HG03558 (cell line): Measurements from ENCODE around the gene TEX13A.
"Not testable (repeated sequence)": the region's sequence is repeated elsewhere in the genome, so short reads cannot be mapped to it uniquely, and the experiment has no call there.

Source experiments
- ATAC-seq: cut with Tn5 transposase; IDR thresholded peaks from one replicate; pipeline ENCODE4 v1.9.1; 2021; ENCODE audit warnings: moderate number of reproducible peaks; ENCODE audit not compliant: unreplicated experiment; ENCODE audit errors: extremely low read depth

The TEX13A gene, protein sequence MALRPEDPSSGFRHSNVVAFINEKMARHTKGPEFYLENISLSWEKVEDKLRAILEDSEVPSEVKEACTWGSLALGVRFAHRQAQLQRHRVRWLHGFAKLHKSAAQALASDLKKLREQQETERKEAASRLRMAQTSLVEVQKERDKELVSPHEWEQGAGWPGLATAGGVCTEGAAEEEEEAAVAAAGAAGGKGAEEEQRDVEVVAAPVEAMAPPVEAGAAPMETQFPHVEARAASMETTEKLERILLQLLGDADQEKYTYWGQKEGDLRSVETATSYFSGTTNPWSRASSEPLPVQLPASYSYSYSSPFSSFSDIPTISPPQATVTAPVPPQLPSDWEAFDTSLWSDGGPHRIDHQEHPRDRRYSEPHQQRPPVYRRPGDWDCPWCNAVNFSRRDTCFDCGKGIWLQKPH

DNA sequence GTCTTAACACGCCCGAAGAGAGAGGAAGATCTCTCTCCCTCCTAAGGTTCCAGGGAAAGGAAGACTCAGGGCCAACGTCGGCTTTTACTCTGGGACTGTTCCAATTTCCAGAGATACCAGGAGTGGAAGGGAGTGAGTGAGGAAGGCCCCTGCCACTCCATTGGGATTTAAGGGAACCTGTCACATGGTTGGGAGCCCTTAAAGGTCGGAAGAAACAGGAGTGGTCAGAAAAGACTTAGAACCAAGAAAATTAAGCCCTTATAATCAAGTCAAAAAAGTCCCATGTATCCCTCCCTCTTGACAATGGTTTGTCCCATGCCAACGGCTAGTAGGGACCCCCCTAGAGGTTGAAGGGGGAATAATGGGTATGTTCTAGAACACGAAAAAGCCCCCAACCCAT lies at the start of gene TEX13A:
Gene TEX13A (minus strand): TSS at position 59 of the 400 bp plus-strand sequence. CDS start 297 bp downstream, outside the sequence.
- no peak for ATAC-seq

DNA sequence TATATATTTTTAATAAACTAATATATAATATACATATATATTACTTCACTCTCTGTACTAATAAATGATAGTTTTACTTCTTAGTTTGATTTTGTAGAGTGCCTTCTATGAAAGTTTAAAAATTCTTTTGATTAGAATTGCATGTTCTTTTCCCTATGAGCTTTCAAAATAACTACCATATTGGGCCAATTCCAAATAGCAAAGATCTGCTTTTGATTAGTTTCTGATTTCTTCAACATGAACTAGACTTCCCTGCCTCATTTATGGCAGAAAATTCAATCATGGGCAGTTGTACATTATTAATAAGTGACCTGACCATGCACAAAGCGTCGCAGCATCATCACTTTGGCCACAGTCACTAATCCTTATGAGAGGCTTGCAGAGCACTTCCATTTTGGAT lies 48.9 kb upstream of the TEX13A start:
- no peak for ATAC-seq

DNA sequence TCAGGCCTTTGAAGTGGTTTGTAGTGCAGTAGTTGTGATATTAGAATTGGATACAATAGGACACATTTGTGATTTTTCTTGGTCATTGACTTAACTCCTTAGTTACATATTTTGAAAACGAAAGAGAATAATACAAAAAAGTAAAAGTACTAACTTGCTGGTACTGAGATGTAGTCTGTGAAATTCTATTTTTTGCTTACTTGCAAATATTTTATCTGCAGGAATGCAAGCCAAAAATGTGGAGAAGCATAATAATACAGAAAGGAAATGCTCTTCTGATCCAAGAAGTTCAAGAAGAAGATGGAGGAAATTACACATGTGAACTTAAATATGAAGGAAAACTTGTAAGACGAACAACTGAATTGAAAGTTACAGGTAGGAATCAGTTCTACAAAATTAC lies 46.7 kb upstream of the TEX13A start:
- ATAC-seq, result no peak

DNA sequence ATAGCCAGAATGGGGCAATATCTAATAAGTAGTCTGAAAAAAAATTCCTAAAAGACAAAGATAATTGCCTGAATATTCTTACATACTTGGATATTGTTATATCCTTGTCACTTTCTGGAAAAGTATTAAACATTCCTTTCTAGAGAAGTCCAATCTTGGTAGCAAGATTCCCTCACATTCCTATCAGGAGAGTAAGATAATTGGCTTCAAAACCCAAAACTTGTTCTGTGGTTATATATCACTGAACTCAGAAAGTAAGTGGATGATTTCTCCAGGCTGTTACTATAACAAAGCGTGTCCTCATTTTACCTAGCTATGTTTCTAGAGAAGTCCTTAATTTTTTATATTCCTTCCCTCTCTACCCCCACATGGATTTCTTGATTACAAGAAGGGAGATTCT lies 46.0 kb upstream of the TEX13A start:
- no peak for ATAC-seq

DNA sequence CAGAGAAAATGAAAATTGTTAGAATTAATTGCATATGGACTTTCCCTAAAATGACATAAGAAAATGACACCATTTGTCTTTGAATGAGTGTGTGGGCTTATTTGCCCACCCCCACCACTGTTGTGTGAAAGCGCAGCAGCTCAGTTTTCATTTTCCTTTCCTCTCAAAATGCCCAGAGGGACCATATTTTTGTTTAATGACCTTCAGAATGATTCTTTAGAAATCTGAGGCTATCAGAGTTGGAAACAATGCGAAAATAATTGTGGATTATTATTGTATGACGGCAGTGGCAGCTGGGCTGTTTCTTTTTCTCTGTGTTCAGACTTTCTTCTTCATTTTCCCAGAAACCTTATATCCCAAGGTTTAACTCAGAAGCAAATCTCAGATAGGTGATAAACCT lies 44.6 kb upstream of the TEX13A start:
- ATAC-seq, result no peak

DNA sequence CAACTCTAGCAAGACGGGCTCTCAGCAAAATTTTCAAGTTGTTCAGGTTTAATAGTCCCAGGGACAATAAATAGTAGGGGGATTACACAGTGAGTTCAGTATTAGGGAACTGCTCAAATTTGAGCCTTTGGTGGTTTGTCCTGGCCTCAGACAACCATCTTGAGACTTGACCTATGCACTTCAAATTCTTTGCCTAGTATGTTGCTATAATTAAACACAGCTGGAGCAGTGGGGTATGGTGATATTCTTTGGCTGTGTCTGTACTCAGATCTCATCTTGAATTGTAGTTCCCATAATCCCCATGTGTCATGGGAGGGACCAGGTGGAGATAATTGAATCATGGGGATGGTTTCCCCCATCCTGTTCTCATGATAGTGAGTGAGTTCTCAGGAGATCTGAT lies 43.3 kb upstream of the TEX13A start:
- no peak for ATAC-seq

DNA sequence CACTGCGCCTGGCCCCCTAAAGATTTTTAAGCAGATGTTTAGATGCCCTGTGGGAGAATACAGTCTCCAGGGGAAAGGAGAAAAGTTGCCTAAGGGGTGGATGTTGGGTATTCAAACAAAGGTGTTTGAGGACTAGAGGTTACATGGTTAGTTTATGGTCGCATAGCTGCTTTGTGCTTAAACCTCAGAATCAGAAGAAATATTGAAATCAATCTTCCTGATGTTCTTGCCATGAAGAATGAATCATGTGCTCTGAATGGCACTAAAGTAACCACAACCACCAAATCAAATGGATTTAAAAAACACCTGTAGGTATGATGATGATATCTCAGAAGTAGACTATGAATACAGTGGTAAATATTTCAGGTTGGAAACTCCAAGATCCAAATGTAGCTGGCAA lies 42.7 kb upstream of the TEX13A start:
- ATAC-seq, result no peak

DNA sequence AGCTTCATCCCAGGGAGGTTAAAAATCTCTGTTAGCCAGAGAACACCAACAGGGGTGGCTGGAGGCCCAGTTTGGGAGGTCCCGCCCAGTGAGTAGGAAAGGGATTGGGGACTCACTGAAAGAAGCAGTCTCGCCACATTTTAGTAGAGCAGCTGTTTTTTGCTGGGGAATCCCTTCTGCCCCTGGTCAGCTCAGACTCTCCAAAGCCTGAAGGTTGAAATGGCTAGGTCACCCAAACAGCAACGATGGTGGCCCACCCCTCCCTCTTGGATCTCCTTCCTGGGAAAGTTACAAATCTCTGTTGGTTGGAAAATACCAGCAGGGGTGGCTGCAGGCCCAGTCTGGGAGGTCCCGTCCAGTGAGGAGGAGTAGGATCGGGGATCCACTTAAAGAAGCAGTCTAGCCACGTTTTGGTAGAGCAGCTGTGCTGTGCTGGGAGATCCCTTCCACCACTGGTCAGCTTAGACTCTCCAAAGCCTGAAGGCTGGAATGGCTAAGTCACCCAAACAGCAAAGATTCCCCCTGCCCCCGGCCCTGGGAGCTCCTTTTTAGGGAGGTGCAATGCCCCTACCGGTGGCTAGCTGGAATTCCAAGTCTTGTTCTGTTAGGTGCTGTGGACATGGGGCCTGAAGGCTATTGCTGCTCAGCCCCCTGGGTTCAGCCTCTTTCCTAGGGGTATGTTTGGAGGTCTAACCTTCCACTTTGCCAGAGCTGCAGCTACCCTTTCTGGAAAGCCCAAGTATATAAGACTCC lies 40.0 kb upstream of the TEX13A start:
- no peak for ATAC-seq

DNA sequence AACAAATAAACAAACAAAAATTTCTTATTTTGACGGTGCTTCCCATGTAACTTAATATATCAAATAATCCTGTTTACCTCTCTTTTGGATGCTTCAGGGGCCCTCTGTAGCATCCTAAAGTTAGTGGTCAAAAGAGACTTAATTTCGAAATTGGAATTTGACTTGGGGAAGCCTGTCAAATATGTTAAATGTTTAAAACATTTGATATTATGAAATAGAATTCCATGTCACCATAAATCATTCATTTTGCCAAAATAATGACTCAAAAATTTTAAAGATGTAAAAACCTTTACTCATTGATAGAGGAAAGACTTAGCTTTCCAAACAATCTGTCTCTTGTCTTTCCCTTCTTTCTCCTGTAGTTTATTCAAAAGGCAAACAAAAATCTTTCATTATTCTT lies 20.6 kb upstream of the TEX13A start:
- ATAC-seq, result no peak

DNA sequence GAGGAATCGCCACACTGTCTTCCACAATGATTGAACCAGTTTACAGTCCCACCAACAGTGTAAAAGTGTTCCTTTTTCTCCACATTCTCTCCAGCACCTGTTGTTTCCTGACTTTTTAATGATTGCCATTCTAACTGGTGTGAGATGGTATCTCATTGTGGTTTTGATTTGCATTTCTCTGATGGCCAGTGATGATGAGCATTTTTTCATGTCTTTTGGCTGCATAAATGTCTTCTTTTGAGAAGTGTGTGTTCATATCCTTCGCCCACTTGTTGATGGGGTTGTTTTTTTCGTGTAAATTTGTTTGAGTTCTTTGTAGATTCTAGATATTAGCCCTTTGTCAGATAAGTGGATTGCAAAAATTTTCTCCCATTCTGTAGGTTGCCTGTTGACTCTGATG lies 16.9 kb upstream of the TEX13A start:
- ATAC-seq, result not testable (repeated sequence)

DNA sequence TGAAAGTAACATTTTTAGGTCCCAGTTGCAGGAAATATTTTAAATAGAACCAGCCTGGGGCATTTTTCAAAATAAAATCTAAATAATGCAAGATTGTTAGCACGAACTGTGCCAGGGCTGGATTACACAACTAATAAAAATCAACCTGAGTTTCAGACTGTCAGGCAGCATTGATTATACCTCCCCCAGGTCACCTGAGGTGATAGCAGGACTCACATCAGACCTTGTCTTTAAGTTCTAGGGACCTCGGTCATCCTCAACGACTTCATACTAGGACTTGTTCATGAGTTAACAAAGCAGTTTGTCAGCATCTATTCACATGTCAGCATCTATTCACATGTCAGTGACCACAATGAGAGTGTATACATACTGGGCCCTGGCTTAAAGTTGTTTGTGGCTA lies 8.7 kb upstream of the TEX13A start:
- no peak for ATAC-seq

DNA sequence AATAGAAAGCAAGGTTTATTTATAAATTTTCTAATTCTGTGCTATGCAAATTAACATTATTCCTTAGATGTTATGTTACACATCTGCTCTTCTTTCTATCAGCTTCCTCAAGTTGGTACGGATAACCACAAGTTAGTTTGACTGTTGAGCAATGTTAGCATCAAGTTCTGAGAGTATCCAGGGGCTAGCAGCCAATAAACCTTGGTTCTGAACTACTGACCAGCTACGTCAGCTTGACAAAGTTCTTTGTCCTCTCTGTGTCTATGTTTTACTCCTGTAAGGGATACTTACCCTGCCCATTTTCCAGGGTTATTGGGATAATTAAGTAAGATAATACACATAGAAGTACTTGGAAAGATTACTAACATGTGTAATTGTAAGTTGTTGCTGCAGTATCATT lies 8.1 kb upstream of the TEX13A start:
- no peak for ATAC-seq

DNA sequence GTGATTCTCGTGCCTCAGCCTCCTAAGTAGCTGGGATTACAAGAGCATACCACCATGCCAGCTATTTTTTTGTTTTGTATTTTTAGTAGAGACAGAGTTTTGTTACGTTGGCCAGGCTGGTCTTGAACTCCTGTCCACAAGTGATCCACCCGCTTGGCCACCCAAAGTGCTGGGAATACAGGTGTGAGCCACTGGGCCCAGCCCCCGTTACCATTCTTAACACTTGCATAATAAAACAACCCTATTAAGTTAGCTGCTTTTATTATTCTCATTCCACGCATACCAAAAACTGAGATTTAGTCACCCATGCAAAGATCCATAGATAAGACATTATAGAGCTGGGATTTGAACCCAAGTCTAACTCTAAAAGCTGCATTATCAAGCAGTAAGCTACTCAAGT lies 6.0 kb upstream of the TEX13A start:
- no peak for ATAC-seq

DNA sequence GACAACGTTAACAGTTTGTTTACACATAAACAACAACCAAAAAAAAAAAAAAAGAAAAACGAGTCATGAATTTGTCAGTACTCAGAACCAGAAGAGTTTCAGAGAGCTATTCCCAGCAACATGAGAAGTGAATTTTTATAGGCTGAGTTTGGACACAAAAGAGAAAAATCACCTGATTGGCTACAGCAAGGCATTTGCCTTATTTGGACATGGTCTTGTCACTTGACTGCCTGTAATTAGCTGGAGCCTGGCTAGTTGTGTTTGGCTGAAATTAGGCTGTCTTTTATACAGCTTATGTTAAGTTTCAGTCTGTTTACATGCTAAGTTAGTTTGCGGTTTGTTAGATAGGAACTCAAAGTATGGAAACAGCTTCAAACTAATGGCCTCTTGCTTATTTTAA lies 880 bp upstream of the TEX13A start:
- ATAC-seq, result no peak

DNA sequence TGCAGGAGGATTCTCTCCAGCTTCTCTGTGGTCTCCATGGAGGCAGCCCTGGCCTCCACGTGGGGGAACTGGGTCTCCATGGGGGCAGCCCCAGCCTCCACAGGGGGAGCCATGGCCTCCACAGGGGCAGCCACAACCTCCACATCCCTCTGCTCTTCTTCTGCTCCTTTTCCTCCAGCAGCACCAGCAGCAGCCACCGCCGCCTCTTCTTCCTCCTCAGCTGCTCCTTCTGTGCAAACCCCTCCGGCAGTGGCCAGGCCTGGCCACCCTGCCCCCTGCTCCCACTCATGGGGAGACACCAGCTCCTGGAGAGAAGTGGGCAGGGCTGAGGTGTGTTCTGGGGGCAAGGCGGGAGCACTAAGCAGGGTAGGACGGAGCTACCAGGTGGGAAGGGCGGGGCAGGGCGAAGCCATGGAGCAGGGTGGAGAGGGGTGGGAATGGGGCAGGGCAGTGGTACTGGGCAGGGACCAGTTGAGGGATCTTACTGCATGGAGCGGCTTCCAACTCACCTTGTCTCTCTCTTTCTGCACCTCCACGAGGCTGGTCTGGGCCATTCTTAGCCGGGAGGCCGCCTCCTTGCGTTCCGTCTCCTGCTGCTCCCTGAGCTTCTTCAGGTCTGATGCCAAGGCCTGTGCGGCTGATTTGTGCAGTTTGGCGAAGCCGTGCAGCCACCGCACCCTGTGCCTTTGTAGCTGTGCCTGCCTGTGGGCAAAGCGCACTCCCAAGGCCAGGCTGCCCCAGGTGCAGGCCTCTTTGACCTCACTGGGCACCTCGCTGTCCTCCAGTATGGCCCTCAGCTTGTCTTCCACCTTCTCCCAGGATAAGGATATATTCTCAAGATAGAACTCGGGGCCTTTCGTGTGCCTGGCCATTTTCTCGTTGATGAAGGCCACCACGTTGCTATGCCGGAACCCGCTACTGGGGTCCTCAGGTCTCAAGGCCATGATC lies 766 bp downstream of the TEX13A start:
- ATAC-seq, result no peak

DNA sequence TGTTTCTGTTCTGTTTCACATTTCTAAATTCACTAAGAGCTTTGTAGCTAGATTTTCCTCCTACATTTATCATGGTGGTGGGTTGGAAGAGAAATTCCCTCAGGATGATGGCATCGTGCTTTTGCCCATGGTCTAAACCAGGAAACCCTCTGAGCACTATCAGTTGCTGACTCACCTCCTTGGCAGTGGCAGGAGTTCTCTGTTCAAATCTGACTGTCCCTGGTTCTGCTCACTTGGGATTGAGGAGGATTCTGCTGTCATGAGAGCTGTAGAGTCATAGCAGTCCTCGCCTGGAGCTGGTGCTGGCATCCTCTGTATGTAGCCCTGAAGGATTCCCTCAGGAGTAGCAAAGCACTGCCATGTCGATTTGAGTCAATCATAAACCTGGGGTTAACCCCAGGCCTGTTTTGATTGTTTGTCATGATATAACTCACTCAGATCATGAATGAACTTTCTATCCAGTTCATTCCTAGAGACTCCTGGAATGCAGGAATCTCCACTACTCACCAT lies 9.4 kb downstream of the TEX13A start:
- no peak for ATAC-seq

DNA sequence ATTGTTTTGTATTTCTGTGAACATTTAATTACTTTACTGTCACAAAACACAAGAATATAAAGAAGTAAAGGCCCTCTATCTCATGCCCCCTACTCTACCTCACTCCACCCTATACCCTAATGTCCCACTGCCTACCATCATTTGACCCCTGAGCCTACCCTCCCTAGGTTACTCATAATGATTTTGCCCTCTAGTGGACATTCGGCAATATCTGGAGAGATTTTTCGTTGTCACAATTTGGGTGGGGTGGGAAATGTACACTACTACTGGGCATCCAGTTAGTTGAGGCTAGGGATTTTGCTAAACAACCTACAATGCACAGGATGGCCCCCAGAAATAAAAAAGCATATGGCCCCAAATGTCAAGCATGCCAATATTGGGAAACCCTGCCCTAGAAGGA lies 10.2 kb downstream of the TEX13A start:
- no peak for ATAC-seq

DNA sequence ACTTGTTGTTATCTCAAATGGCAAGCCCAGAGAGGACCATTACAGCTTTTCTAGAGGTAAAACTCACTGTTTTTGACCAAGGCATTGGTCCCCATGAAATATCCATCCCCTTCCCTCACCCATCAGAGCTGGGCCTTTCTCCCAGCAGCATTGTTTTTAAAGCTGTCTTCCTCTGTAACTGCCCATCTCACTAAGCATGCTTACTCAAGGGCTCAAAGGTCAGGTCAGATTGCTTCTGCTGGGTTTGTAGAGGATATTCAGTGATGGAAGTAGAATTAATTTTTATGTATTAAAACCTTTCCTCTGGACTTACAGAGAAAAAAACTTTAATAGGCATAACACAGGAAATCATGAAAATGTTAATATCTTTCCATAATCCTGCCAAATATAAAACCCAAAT lies 11.1 kb downstream of the TEX13A start:
- ATAC-seq, result no peak

DNA sequence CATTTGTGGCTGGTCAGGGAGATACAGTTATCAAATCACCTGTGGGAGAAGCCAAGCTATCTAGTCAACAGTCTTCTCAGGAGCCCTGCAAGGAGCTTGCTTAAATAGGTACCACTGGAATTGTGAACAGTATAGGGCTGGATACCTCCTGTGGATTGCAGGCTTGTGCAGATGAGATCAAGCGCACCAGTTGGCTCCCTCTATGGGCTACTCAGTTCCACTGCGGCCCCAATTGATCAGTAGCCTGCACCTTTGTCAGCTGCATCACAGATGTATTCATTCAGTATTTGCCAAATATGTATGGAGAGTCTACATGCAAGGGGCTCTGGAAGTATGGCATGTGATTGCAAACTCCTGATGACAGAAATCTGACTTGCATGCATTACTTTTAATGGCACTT lies 28.6 kb downstream of the TEX13A start:
- no peak for ATAC-seq

DNA sequence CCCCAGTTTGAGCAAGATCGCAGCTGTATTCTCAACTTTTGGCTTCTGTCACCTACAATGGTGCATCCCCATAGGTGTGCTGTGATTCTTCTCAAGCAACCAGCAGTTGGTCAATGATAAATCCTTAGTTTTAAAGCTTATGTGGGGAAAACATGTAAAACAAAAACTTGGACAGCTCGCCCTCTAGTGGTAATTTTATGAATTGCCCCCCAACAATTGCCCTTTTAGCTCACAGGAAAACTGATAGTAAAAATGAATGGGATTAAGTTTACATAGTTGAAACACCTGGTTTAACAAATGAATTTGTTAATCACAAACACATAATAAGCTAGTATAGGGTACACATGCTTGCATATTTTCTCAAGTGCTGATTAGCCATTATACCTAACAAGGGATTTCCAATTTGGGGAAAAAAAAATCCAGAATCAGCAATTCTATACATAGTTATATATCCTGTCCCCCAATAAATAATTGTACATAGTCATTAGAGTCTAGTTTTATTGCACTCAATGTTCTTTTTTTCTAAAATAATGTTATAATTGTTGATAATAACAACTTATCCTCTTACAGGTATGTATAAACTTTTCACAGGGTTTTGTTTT lies 30.1 kb downstream of the TEX13A start:
- no peak for ATAC-seq
